Mesendoderm (in vitro differentiated cells): ENCODE measurements around the gene ZNF669.
A peak's percentile ranks its signal among the peaks of the same experiment; 100 is the strongest.
"Not testable (repeated sequence)": the region's sequence is repeated elsewhere in the genome, so short reads cannot be mapped to it uniquely, and the experiment has no call there.

Experiments used
- DNase-seq: peaks from one replicate; pipeline ENCODE4 v3.0.0; 2013
- H2AK5ac ChIP-seq: 2 replicates; pipeline ENCODE4 v1.6.1; 2013; ENCODE audit warnings: low read length, inconsistent platforms
- H2BK120ac ChIP-seq: 2 replicates; pipeline ENCODE4 v1.6.1; 2013; ENCODE audit warnings: low read depth, mild to moderate bottlenecking, low read length, moderate library complexity, mixed read lengths
- H2BK15ac ChIP-seq: replicated peaks from 2 replicates; pipeline ENCODE4 v1.6.1; 2013; ENCODE audit warnings: low read depth, mild to moderate bottlenecking, moderate library complexity
- H2BK5ac ChIP-seq: 2 replicates; pipeline ENCODE4 v1.6.1; 2013; ENCODE audit warnings: low read length, inconsistent platforms
- H3K18ac ChIP-seq: 2 replicates; pipeline ENCODE4 v1.6.1; 2013; ENCODE audit warnings: mild to moderate bottlenecking, low read length, mixed read lengths
- H3K23ac ChIP-seq: one replicate; pipeline ENCODE4 v1.6.1; 2013; ENCODE audit warnings: low read length
- H3K27ac ChIP-seq: 2 replicates; pipeline ENCODE4 v1.5.1; 2013; ENCODE audit warnings: low read depth, mild to moderate bottlenecking, inconsistent platforms, low read length, moderate library complexity
- H3K27me3 ChIP-seq: 2 replicates; pipeline ENCODE4 v1.6.1; 2013; ENCODE audit warnings: low read length, control low read depth, mild to moderate bottlenecking, inconsistent platforms; ENCODE audit not compliant: insufficient read depth, poor library complexity
- H3K36me3 ChIP-seq: 2 replicates; pipeline ENCODE4 v1.6.1; 2013; ENCODE audit warnings: low read length, inconsistent platforms; ENCODE audit not compliant: control insufficient read depth, insufficient read depth
- H3K4ac ChIP-seq: one replicate; pipeline ENCODE4 v1.6.1; 2013; ENCODE audit warnings: low read depth, mild to moderate bottlenecking, low read length, moderate library complexity
- H3K4me1 ChIP-seq: 2 replicates; pipeline ENCODE4 v1.6.1; 2013; ENCODE audit warnings: low read depth, low read length, inconsistent platforms; ENCODE audit not compliant: control insufficient read depth
- H3K4me2 ChIP-seq: 2 replicates; pipeline ENCODE4 v1.6.1; 2013; ENCODE audit warnings: low read length
- H3K4me3 ChIP-seq: 2 replicates; pipeline ENCODE4 v1.5.1; 2013; ENCODE audit warnings: mild to moderate bottlenecking, low read length
- H3K56ac ChIP-seq: one replicate; pipeline ENCODE4 v1.6.1; 2013; ENCODE audit warnings: low read length
- H3K79me1 ChIP-seq: 2 replicates; pipeline ENCODE4 v1.6.1; 2013; ENCODE audit warnings: low read length, inconsistent platforms
- H3K79me2 ChIP-seq: 2 replicates; pipeline ENCODE4 v1.6.1; 2013; ENCODE audit warnings: mild to moderate bottlenecking, low read length; ENCODE audit not compliant: control insufficient read depth, insufficient read depth
- H3K9ac ChIP-seq: 2 replicates; pipeline ENCODE4 v1.6.1; 2013; ENCODE audit warnings: low read length, inconsistent platforms
- H4K5ac ChIP-seq: one replicate; pipeline ENCODE4 v1.6.1; 2013; ENCODE audit warnings: low read length
- H4K8ac ChIP-seq: one replicate; pipeline ENCODE4 v1.6.1; 2013; ENCODE audit warnings: low read depth, mild to moderate bottlenecking, control low read depth, low read length, moderate library complexity
- WGBS: extraction: QIAGEN DNeasy Blood & Tissue Kit; methylation state at CpG from one replicate; pipeline ENCODE4 v1.1.7; 2013; ENCODE audit warnings: low lambda C conversion rate, missing lambda C conversion rate; ENCODE audit not compliant: insufficient coverage; ENCODE audit errors: extremely low coverage; 5-methylcytosine and 5-hydroxymethylcytosine counted together

The ZNF669 gene

GRCh38 chr1:247131236-247131635, 27.1 kb upstream of the ZNF669 start:
- Histone ChIP-seq H2BK15ac (no peak overlapping the region), H4K8ac (no peak overlapping the region), H2BK120ac (no peak overlapping the region), H4K5ac (no peak overlapping the region), H3K23ac (no peak overlapping the region), H3K4ac (no peak overlapping the region), H2AK5ac (no peak overlapping the region), H3K27me3 (no peaks in the 10 kb centered on the region), H3K18ac (no peak overlapping the region), H3K56ac (no peak overlapping the region), H3K79me2 (peaks cover 4% of the 10 kb centered on the region), H3K4me1 (no peaks in the 10 kb centered on the region), H2BK5ac (no peak overlapping the region), H3K36me3 (peaks cover 2% of the 10 kb centered on the region), H3K27ac (no peak overlapping the region), H3K9ac (no peak overlapping the region), H3K79me1 (peaks cover 11% of the 10 kb centered on the region), H3K4me3 (no peak overlapping the region), H3K4me2 (no peak overlapping the region)
- no CpG with 5 or more reads among the region's 10 CpGs for WGBS
- no peak for DNase-seq

- not testable (repeated sequence) for H2BK5ac ChIP-seq, H2AK5ac ChIP-seq, H3K36me3 ChIP-seq, H2BK120ac ChIP-seq, H3K4ac ChIP-seq, H3K27me3 ChIP-seq, H4K5ac ChIP-seq, H3K27ac ChIP-seq, H3K79me2 ChIP-seq, H2BK15ac ChIP-seq, H3K18ac ChIP-seq, H3K79me1 ChIP-seq, H3K4me1 ChIP-seq, H4K8ac ChIP-seq, DNase-seq, H3K23ac ChIP-seq
- Histone ChIP-seq H3K4me3 (peak overlapping the region; percentile 26), H3K9ac (peak overlapping the region; percentile 53), H3K56ac (peak overlapping the region; percentile 34), H3K4me2 (peak overlapping the region; percentile 31)
- WGBS, result 100% methylated on average over 1 of the region's 18 CpGs
Observed at GRCh38 chr1:247127519-247128282, 23.5 kb upstream of the ZNF669 start.

- DNase-seq, H2BK5ac ChIP-seq, H3K27me3 ChIP-seq, H3K4me1 ChIP-seq, H4K5ac ChIP-seq, H3K9ac ChIP-seq, H2BK15ac ChIP-seq, H3K79me2 ChIP-seq, H4K8ac ChIP-seq, H3K56ac ChIP-seq, H2BK120ac ChIP-seq, H3K4me2 ChIP-seq, H3K18ac ChIP-seq, H3K4ac ChIP-seq, H3K4me3 ChIP-seq, H3K23ac ChIP-seq, H3K79me1 ChIP-seq, H3K27ac ChIP-seq, H2AK5ac ChIP-seq, H3K36me3 ChIP-seq: not testable (repeated sequence)
- WGBS, result no CpG with 5 or more reads among the region's 46 CpGs
Observed at GRCh38 chr1:247126601-247127000, 22.4 kb upstream of the ZNF669 start.

GRCh38 chr1:247126166-247126565, 22.0 kb upstream of the ZNF669 start:
- H3K27ac ChIP-seq, DNase-seq, H3K4ac ChIP-seq, H3K79me2 ChIP-seq, H3K18ac ChIP-seq, H2BK5ac ChIP-seq, H3K27me3 ChIP-seq, H2BK120ac ChIP-seq, H3K56ac ChIP-seq, H3K36me3 ChIP-seq, H3K4me2 ChIP-seq, H3K9ac ChIP-seq, H4K5ac ChIP-seq, H2BK15ac ChIP-seq, H3K4me1 ChIP-seq, H3K23ac ChIP-seq, H2AK5ac ChIP-seq, H4K8ac ChIP-seq, H3K4me3 ChIP-seq, H3K79me1 ChIP-seq: not testable (repeated sequence)
- WGBS, result no CpG with 5 or more reads among the region's 25 CpGs

GRCh38 chr1:247121382-247121781, 17.2 kb upstream of the ZNF669 start:
- H3K4me2 ChIP-seq, result no peak overlapping the region
- H3K4me1 ChIP-seq, result no peaks in the 10 kb centered on the region
- H2BK5ac ChIP-seq, result no peak overlapping the region
- DNase-seq, result no peak
- H3K79me1 ChIP-seq, result no peaks in the 10 kb centered on the region
- H2BK15ac ChIP-seq, result no peak overlapping the region
- no peaks in the 10 kb centered on the region for H3K27me3 ChIP-seq
- WGBS, result no CpG with 5 or more reads among the region's 6 CpGs
- no peak overlapping the region for H4K8ac ChIP-seq
- H3K4me3 ChIP-seq, result no peak overlapping the region
- H3K18ac ChIP-seq, result no peak overlapping the region
- no peaks in the 10 kb centered on the region for H3K79me2 ChIP-seq
- no peak overlapping the region for H3K27ac ChIP-seq
- no peak overlapping the region for H3K23ac ChIP-seq
- H3K4ac ChIP-seq, result no peak overlapping the region
- H2AK5ac ChIP-seq, result no peak overlapping the region
- H3K36me3 ChIP-seq, result no peaks in the 10 kb centered on the region
- H4K5ac ChIP-seq, result no peak overlapping the region
- H3K9ac ChIP-seq, result no peak overlapping the region
- no peak overlapping the region for H2BK120ac ChIP-seq
- no peak overlapping the region for H3K56ac ChIP-seq

GRCh38 chr1:247120408-247120668, 16.2 kb upstream of the ZNF669 start:
- WGBS, result no CpG with 5 or more reads among the region's 4 CpGs
- not testable (repeated sequence) for H3K79me2 ChIP-seq, H4K5ac ChIP-seq, H4K8ac ChIP-seq, H2BK120ac ChIP-seq, H3K18ac ChIP-seq, H2BK15ac ChIP-seq, H3K4me1 ChIP-seq, H3K4me3 ChIP-seq, H3K56ac ChIP-seq, H3K4me2 ChIP-seq, H3K27ac ChIP-seq, H3K27me3 ChIP-seq, H3K79me1 ChIP-seq, DNase-seq, H3K23ac ChIP-seq, H2BK5ac ChIP-seq, H3K9ac ChIP-seq, H3K36me3 ChIP-seq, H3K4ac ChIP-seq, H2AK5ac ChIP-seq
